SU-DHL-6 (cell line): Measurements from ENCODE around the gene DOCK9.

Source experiments
- CTCF ChIP-seq: fragments of 200-600 bp; sonication (generic); IDR thresholded peaks from one replicate; pipeline ENCODE4 v1.5.1; 2017; ENCODE audit warnings: antibody characterized with exemption, mild to moderate bottlenecking, low read length, moderate library complexity; ENCODE audit not compliant: insufficient read depth, poor library complexity, severe bottlenecking
- EZH2phosphoT487 ChIP-seq: fragments of 200-600 bp; sonication (generic), shearing (Covaris generic); conservative IDR thresholded peaks from 2 replicates; pipeline ENCODE4 v1.6.1; 2018; ENCODE audit warnings: mild to moderate bottlenecking, antibody characterized with exemption, low read length, moderate library complexity, mixed read lengths

- TF ChIP-seq CTCF (no peak), EZH2phosphoT487 (no peak)
Measured at GRCh38 chr13:98792785-98793495, 184.9 kb downstream of the DOCK9 start.
